IMR-90 (cell line): ENCODE measurements around the gene ABCC4. TPM values are rescaled to one million over a fixed set of nuclear protein-coding genes. Genes with fewer than 3 reads are reported as not detected.
"Not testable (repeated sequence)": the region's sequence is repeated elsewhere in the genome, so short reads cannot be mapped to it uniquely, and the experiment has no call there.

ENCODE experiments used
- ATAC-seq: fragments of 200-7000 bp; cut with Tn5 transposase; 2 replicates; pipeline ENCODE4 v1.9.1; 2020; ENCODE audit warnings: low read depth, mild to moderate bottlenecking, moderate library complexity
- BruUV-seq: library from RNA; stranded (reverse); fragments of 400-500 nt; replicated peaks from 2 replicates; lab custom pipeline; 2021; lab: Mats Ljungman, UMichigan
- CTCF ChIA-PET: fragments of 300-600 bp; formaldehyde crosslinking; extraction: SDS; loops from one replicate; lab custom pipeline; 2021; ENCODE audit warnings: antibody characterized with exemption; lab: Yijun Ruan, JAX
- POLR2A ChIA-PET: fragments of 300-600 bp; sonication (Branson Sonifier 250); formaldehyde crosslinking; loops from one replicate; lab custom pipeline; 2022; ENCODE audit warnings: antibody characterized with exemption; ENCODE audit not compliant: unreplicated experiment; lab: Charles Lee
- DNase-seq: peaks from one replicate; pipeline ENCODE4 v3.0.0; 2013
- H2AFZ ChIP-seq: replicated peaks from 2 replicates; pipeline ENCODE3; 2013; ENCODE audit warnings: low read length, mild to moderate bottlenecking; ENCODE audit not compliant: poor library complexity
- H2AK5ac ChIP-seq: 2 replicates; pipeline ENCODE4 v1.6.1; 2013; ENCODE audit warnings: low read depth, low read length, inconsistent platforms
- H2AK9ac ChIP-seq: replicated peaks from 2 replicates; pipeline ENCODE3; 2013; ENCODE audit warnings: mild to moderate bottlenecking, low read depth, low read length, moderate library complexity; ENCODE audit not compliant: poor library complexity
- H2BK120ac ChIP-seq: 2 replicates; pipeline ENCODE4 v1.6.1; 2013; ENCODE audit warnings: low read depth, low read length, inconsistent platforms
- H2BK15ac ChIP-seq: 3 replicates; pipeline ENCODE4 v1.6.1; 2013; ENCODE audit warnings: low read depth, low read length, inconsistent platforms
- H2BK20ac ChIP-seq: 2 replicates; pipeline ENCODE4 v1.6.1; 2013; ENCODE audit warnings: low read depth, mild to moderate bottlenecking, inconsistent platforms, low read length, moderate library complexity
- H2BK5ac ChIP-seq: 2 replicates; pipeline ENCODE4 v1.6.1; 2013; ENCODE audit warnings: mild to moderate bottlenecking, low read depth, low read length, inconsistent platforms; ENCODE audit not compliant: poor library complexity, severe bottlenecking
- H3K14ac ChIP-seq: replicated peaks from 2 replicates; pipeline ENCODE4 v1.6.1; 2013; ENCODE audit warnings: low read depth, low read length, inconsistent platforms
- H3K18ac ChIP-seq: 2 replicates; pipeline ENCODE4 v1.6.1; 2013; ENCODE audit warnings: low read depth, low read length, control low read depth
- H3K23ac ChIP-seq: 2 replicates; pipeline ENCODE4 v1.6.1; 2013; ENCODE audit warnings: low read depth, low read length, inconsistent platforms
- H3K27ac ChIP-seq: 2 replicates; pipeline ENCODE4 v1.5.1; 2013; ENCODE audit warnings: mild to moderate bottlenecking, control low read depth, low read length; ENCODE audit not compliant: insufficient read depth
- H3K27me3 ChIP-seq: 2 replicates; pipeline ENCODE4 v1.6.1; 2013; ENCODE audit warnings: low read length; ENCODE audit not compliant: control insufficient read depth, insufficient read depth
- H3K36me3 ChIP-seq: 2 replicates; pipeline ENCODE4 v1.6.1; 2013; ENCODE audit warnings: low read length, mixed read lengths; ENCODE audit not compliant: control insufficient read depth, insufficient read depth
- H3K4ac ChIP-seq: 2 replicates; pipeline ENCODE4 v1.6.1; 2013; ENCODE audit warnings: low read depth, low read length, inconsistent platforms
- H3K4me1 ChIP-seq: 2 replicates; pipeline ENCODE4 v1.6.1; 2013; ENCODE audit warnings: low read length, mixed read lengths; ENCODE audit not compliant: control insufficient read depth, insufficient read depth
- H3K4me2 ChIP-seq: 2 replicates; pipeline ENCODE4 v1.6.1; 2013; ENCODE audit warnings: low read depth, mild to moderate bottlenecking, control low read depth, low read length, moderate library complexity
- H3K4me3 ChIP-seq: 2 replicates; pipeline ENCODE4 v1.5.1; 2013; ENCODE audit warnings: low read depth, mild to moderate bottlenecking, control low read depth, low read length, moderate library complexity; ENCODE audit not compliant: insufficient read depth
- H3K56ac ChIP-seq: 2 replicates; pipeline ENCODE4 v1.6.1; 2013; ENCODE audit warnings: low read length, inconsistent platforms; ENCODE audit not compliant: insufficient read depth; ENCODE audit errors: extremely low read depth
- H3K79me1 ChIP-seq, 2 experiments: 2 replicates each; pipeline ENCODE4 v1.6.1; 2013; ENCODE audit warnings: low read length in 2 of 2, inconsistent platforms in 1 of 2, low read depth in 1 of 2
- H3K9ac ChIP-seq: 2 replicates; pipeline ENCODE4 v1.6.1; 2013; ENCODE audit warnings: low read depth, low read length, control low read depth
- H3K9me1 ChIP-seq: 2 replicates; pipeline ENCODE4 v1.6.1; 2013; ENCODE audit warnings: low read length, inconsistent platforms; ENCODE audit not compliant: insufficient read depth
- H3K9me3 ChIP-seq: 2 replicates; pipeline ENCODE4 v1.6.1; 2013; ENCODE audit warnings: low read length; ENCODE audit not compliant: control insufficient read depth, insufficient read depth
- H4K20me1 ChIP-seq: 2 replicates; pipeline ENCODE4 v1.6.1; 2013; ENCODE audit warnings: low read length, inconsistent platforms; ENCODE audit not compliant: insufficient read depth
- H4K5ac ChIP-seq: 2 replicates; pipeline ENCODE4 v1.6.1; 2013; ENCODE audit warnings: mild to moderate bottlenecking, low read depth, low read length, control low read depth
- H4K8ac ChIP-seq, 2 experiments: 2 replicates each; pipeline ENCODE4 v1.6.1; 2013; ENCODE audit warnings: low read depth in 2 of 2, low read length in 2 of 2, control low read depth in 1 of 2, inconsistent platforms in 1 of 2
- H4K91ac ChIP-seq: 2 replicates; pipeline ENCODE4 v1.6.1; 2013; ENCODE audit warnings: low read depth, low read length, inconsistent platforms; ENCODE audit not compliant: insufficient read depth
- WGBS, 2 experiments: methylation state at CpG; one replicate each; pipeline versions ENCODE4 v1.1.5 to v1.1.7; 2013; ENCODE audit warnings: missing lambda C conversion rate in 2 of 2; ENCODE audit not compliant: insufficient read length in 1 of 2; ENCODE audit errors: extremely low coverage in 2 of 2; 5-methylcytosine and 5-hydroxymethylcytosine counted together
- dilution Hi-C: fragments of 300-500 bp; cut with HindIII; formaldehyde crosslinking; loops from one replicate; pipeline ENCODE4 v1.14.3; 2018; ENCODE audit warnings: low sequenced_read_pairs; ENCODE audit not compliant: unreplicated experiment
- in situ Hi-C: fragments of 300-500 bp; cut with MboI; formaldehyde crosslinking; loops from 3 replicates; pipeline ENCODE4 v1.14.3; 2019; ENCODE audit warnings: low sequenced_read_pairs, inconsistent platforms, mixed read lengths
- intact Hi-C: fragments of 100-400 bp; cut with micrococcal nuclease; formaldehyde crosslinking; loops from 2 replicates; pipeline ENCODE4 v1.10.0; 2022
- polyA plus RNA-seq, 3 experiments: library from polyadenylated mRNA; depleted of rRNA; stranded (reverse); fragments of >200 nt; gene quantifications; 2 replicates each; pipeline ENCODE4 v1.2.3, GENCODE V29; 2012; ENCODE audit warnings: low replicate concordance in 1 of 3
- total RNA-seq: library from RNA; depleted of rRNA; stranded (reverse); fragments of >200 nt; gene quantifications from 2 replicates; pipeline ENCODE4 v1.2.3, GENCODE V29; 2012

ABCC4 gene
- total and polyA plus RNA-seq, 2 of the 4 experiments (the other 2 are of a cell fraction) = 16.6 to 41.4 TPM

DNA sequence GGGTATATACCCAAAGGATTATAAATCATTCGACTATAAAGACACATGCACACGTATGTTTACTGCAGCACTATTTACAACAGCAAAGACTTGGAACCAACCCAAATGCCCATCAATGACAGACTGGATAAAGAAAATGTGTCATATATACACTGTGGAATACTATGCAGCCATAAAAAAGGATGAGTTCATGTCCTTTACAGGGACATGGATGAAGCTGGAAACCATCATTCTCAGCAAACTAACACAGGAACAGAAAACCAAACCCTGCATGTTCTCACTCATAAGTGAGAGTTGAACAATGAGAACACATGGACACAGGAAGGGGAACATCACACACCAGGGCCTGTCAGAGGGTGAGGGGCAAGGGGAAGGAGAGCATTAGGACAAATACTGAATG, 102.6 kb downstream of the ABCC4 start:
- H3K4me3 ChIP-seq, H2AK9ac ChIP-seq, intact Hi-C loops, H2BK15ac ChIP-seq, POLR2A ChIA-PET, H4K20me1 ChIP-seq, H3K18ac ChIP-seq, H2AK5ac ChIP-seq, H4K91ac ChIP-seq, DNase-seq, H3K4me2 ChIP-seq, H3K14ac ChIP-seq, H2BK5ac ChIP-seq, H3K9ac ChIP-seq, H3K9me3 ChIP-seq, H3K27me3 ChIP-seq, H3K4ac ChIP-seq, CTCF ChIA-PET, dilution Hi-C loops, H3K56ac ChIP-seq, H2BK120ac ChIP-seq, H4K8ac ChIP-seq, H3K27ac ChIP-seq, H2BK20ac ChIP-seq, H2AFZ ChIP-seq, H4K5ac ChIP-seq, H3K23ac ChIP-seq, ATAC-seq, BruUV-seq: not testable (repeated sequence)
- in situ Hi-C loops = loop anchor here (10.0 kb wide), 1 partner anchor 176 kb away; no protein-coding TSS in a partner anchor
- peaks cover 40% of the 10 kb centered on the region for H3K36me3 ChIP-seq
- H3K9me1 ChIP-seq = peaks cover 12% of the 10 kb centered on the region
- H3K79me1 ChIP-seq = peaks cover 8 to 58% of the 10 kb centered on the region in 2 experiments; a peak in 3 of 4 replicates
- WGBS, 2 experiments = no CpG with 5 or more reads among the region's 2 CpGs
- peaks cover 15% of the 10 kb centered on the region; the same call in 1 of the 2 replicates for H3K4me1 ChIP-seq
